ENCODE measurements around the gene TNFSF4.

- TF ChIP-seq CTCF (IDR thresholded peaks at IDR 0.05): no peak
- no peak for TF ChIP-seq POLR2A (IDR thresholded peaks at IDR 0.05)
These were observed 6.5 kb upstream of the TNFSF4 start for GRCh38 chr1:173213665-173214064.
